AG04449 (cell line): ENCODE measurements around the gene TTC24.
A peak's percentile ranks its signal among the peaks of the same experiment; 100 is the strongest.

Experiments used
- CTCF ChIA-PET: fragments of 350-600 bp; formaldehyde crosslinking; extraction: SDS; loops from one replicate; lab custom pipeline; 2021; ENCODE audit warnings: antibody characterized with exemption; lab: Yijun Ruan, JAX
- POLR2A ChIA-PET: fragments of 400-600, 350-600 bp; formaldehyde crosslinking; extraction: SDS; loops from one replicate; lab custom pipeline; 2020; ENCODE audit warnings: antibody characterized with exemption, inconsistent platforms; lab: Yijun Ruan, JAX
- DNase-seq: peaks from one replicate; pipeline ENCODE4 v3.0.0-alpha.2; 2010; ENCODE audit warnings: low read depth, low spot score
- H3K4me3 ChIP-seq: 2 replicates; pipeline ENCODE4 v1.5.1; 2011; ENCODE audit warnings: low read depth, mild to moderate bottlenecking, control low read depth, low read length
- TF ChIP-seq, protein P1 (sequence below): IDR thresholded peaks from one replicate; pipeline ENCODE4 v1.5.1; 2011; ENCODE audit warnings: mild to moderate bottlenecking, moderate library complexity, low read length, control low read depth, inconsistent platforms; ENCODE audit not compliant: insufficient read depth; ENCODE audit errors: missing control alignments

The TTC24 gene

DNA sequence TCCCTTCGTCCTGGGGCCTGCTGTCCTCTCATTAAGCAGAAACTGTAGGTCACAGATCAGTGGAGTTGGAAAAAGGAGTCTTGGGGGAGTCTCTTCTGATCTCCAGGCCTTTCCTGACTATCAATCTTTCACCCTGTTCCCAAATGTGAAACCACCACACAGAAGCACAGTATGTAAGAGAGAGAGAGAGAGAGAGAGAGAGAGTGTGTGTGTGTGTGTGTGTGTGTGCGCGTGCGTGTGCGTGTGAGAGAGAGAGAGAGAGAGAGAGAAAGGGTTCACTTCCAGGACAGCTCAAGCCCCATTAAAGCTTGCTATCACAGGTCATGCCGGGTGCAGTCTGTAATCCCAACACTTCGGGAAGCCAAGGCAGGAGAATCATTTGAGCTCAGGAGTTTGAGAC lies 1.5 kb upstream of the TTC24 start:
- POLR2A ChIA-PET = no interaction called here
- no peak overlapping the region for H3K4me3 ChIP-seq
- CTCF ChIA-PET = interaction anchor here (0.9 to 3.1 kb wide), 5 partner anchors 10 to 81 kb away, joined by 3 to 12 read pairs (median 4); no protein-coding TSS in a partner anchor
- DNase-seq = no peak
- TF ChIP-seq, protein P1, sequence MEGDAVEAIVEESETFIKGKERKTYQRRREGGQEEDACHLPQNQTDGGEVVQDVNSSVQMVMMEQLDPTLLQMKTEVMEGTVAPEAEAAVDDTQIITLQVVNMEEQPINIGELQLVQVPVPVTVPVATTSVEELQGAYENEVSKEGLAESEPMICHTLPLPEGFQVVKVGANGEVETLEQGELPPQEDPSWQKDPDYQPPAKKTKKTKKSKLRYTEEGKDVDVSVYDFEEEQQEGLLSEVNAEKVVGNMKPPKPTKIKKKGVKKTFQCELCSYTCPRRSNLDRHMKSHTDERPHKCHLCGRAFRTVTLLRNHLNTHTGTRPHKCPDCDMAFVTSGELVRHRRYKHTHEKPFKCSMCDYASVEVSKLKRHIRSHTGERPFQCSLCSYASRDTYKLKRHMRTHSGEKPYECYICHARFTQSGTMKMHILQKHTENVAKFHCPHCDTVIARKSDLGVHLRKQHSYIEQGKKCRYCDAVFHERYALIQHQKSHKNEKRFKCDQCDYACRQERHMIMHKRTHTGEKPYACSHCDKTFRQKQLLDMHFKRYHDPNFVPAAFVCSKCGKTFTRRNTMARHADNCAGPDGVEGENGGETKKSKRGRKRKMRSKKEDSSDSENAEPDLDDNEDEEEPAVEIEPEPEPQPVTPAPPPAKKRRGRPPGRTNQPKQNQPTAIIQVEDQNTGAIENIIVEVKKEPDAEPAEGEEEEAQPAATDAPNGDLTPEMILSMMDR = no peak

- TF ChIP-seq, protein P1 = no peak
- ChIA-PET CTCF (interaction anchor here (0.9 to 4.5 kb wide), 16 partner anchors 9 to 196 kb away, joined by 3 to 31 read pairs (median 5); partner anchors contain the start of gene IQGAP3), POLR2A (interaction anchor here (0.6 kb wide), 1 partner anchor 11 kb away, joined by 4 read pairs; no protein-coding TSS in a partner anchor)
- DNase-seq = no peak
- no peak overlapping the region for H3K4me3 ChIP-seq
These were observed 2.3 kb downstream of the TTC24 start for GRCh38 chr1:156581661-156582387.

- ChIA-PET POLR2A (interaction anchor here (0.6 kb wide), 1 partner anchor 10 kb away, joined by 4 read pairs; no protein-coding TSS in a partner anchor), CTCF (interaction anchor here (0.9 to 4.5 kb wide), 13 partner anchors 8 to 197 kb away, joined by 3 to 31 read pairs (median 4); partner anchors contain the start of gene IQGAP3)
- TF ChIP-seq, protein P1 = no peak
- H3K4me3 ChIP-seq = no peak overlapping the region
- no peak for DNase-seq
These were observed 3.0 kb downstream of the TTC24 start for GRCh38 chr1:156582388-156583017.

DNA sequence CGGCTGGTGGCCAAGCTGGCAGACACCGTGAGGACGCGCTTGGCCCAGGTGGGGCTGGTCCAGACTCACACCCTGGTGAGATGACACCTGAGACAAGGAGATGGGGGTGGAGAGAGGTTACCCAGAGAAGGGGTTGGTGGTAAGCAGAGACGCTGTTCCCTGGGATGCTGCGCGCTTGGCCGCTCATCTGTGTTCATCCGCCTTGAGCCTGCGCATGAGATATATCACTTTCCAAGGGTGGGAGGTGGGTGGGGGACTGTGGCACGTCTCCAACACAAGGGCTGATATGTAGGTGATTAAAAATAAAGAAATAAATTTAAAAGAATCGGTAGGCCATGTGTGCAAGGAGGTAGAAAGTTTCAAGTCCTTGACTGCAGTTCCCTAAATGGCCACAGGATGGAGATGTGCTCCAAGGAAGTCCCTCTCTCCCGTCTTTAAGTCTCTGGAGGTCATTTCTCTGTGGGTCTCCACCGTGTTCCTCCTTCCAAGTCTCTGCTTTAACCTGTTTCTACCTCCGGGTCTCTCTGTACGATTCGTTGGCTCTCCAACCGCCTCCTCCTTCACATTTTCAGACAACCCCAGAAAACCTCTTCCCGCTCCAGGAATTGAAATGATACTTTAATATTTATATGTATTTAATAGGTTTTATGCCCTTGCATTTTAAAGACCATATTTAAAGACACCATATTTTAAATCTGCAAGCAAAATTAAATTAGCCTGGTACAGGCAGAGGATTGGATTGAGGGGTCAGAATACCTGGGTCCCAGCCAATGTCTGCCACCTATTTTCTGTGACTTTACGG lies 4.5 kb downstream of the TTC24 start:
- TF ChIP-seq, protein P1 = peak; percentile 81
- POLR2A ChIA-PET = no interaction called here

GRCh38 chr1:156584813-156585212 lies 5.3 kb downstream of the TTC24 start:
- POLR2A ChIA-PET = no interaction called here

More for the DNA sequence above, 4.5 kb downstream of the TTC24 start:
- peak; percentile 40 for DNase-seq
- H3K4me3 ChIP-seq = no peak overlapping the region
- CTCF ChIA-PET = interaction anchor here (3.4 kb wide), 1 partner anchor 25 kb away, joined by 23 read pairs; no protein-coding TSS in a partner anchor

More at GRCh38 chr1:156584813-156585212, 5.3 kb downstream of the TTC24 start:
- no peak overlapping the region for H3K4me3 ChIP-seq
- DNase-seq = no peak
- CTCF ChIA-PET = interaction anchor here (0.7 to 3.4 kb wide), 6 partner anchors 13 to 88 kb away, joined by 3 to 25 read pairs (median 6); partner anchors contain the start of genes GPATCH4 and IQGAP3
- TF ChIP-seq, protein P1 = peak; percentile 30
